ENCODE data around the gene TMEM35B. TPM values are rescaled to one million over a fixed set of nuclear protein-coding genes. Genes with fewer than 3 reads are reported as not detected.
"Not testable (repeated sequence)": the region's sequence is repeated elsewhere in the genome, so short reads cannot be mapped to it uniquely, and the experiment has no call there.

TMEM35B gene
- total RNA-seq, 2 donors from 2014 or later: 28.2 to 31.3 TPM

DNA sequence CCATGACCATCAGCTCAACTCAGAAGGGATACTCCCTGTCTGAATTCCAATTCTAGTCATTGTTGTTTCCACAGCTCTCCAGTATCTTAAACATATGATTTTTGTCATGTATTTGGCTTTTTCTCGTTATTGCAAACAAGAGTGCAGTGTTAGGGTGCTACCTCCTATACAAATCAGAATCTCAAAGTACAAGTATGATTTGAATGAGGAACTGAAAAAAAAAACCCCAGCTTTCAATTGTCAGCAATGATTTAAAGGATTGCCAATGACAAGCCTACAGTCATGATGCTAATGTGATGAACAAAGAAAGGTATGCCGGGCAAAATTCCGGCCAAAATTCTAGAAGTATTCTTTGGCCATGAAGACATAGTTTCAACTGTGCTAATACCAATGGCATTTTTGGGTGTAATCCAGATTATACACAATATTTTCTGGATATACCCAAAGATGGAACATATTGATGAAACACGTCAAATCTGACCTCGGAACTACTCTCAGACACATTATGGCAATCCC is 14.9 kb downstream of the TMEM35B start:
- H3K9me3 ChIP-seq (ENCODE audit: control insufficient read depth, low read length): peaks cover 6% of the 10 kb centered on the region
- no peak for DNase-seq
- no peak overlapping the region for H3K4me3 ChIP-seq (ENCODE audit: low read length)
- H3K9me3 Mint-ChIP-seq: peaks cover 17% of the 10 kb centered on the region
- TF ChIP-seq, protein P1, sequence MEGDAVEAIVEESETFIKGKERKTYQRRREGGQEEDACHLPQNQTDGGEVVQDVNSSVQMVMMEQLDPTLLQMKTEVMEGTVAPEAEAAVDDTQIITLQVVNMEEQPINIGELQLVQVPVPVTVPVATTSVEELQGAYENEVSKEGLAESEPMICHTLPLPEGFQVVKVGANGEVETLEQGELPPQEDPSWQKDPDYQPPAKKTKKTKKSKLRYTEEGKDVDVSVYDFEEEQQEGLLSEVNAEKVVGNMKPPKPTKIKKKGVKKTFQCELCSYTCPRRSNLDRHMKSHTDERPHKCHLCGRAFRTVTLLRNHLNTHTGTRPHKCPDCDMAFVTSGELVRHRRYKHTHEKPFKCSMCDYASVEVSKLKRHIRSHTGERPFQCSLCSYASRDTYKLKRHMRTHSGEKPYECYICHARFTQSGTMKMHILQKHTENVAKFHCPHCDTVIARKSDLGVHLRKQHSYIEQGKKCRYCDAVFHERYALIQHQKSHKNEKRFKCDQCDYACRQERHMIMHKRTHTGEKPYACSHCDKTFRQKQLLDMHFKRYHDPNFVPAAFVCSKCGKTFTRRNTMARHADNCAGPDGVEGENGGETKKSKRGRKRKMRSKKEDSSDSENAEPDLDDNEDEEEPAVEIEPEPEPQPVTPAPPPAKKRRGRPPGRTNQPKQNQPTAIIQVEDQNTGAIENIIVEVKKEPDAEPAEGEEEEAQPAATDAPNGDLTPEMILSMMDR (conservative IDR thresholded peaks at IDR 0.05): no peak
- H3K9ac ChIP-seq (ENCODE audit: extremely low read depth, low read length, poor library complexity, severe bottlenecking): no peak overlapping the region
- H3K36me3 ChIP-seq (ENCODE audit: control insufficient read depth, insufficient read depth, low read length): no peaks in the 10 kb centered on the region
- H3K27me3 ChIP-seq (ENCODE audit: control insufficient read depth, insufficient read depth, low read length, poor library complexity, severe bottlenecking): no peaks in the 10 kb centered on the region
- 85 to 86% methylated on average over 3 to 5 of the region's 5 CpGs for WGBS, 2 experiments (ENCODE audit: insufficient coverage in 1 of 2, insufficient read length in 1 of 2)
- no peaks in the 10 kb centered on the region for H3K4me1 ChIP-seq (ENCODE audit: control insufficient read depth, insufficient read depth, low read length)
- peaks cover 6% of the 10 kb centered on the region for H3K4me1 Mint-ChIP-seq
- H3K4me3 Mint-ChIP-seq: no peak overlapping the region
- H3K27ac ChIP-seq (ENCODE audit: low read depth, low read length): no peak overlapping the region
- H3K27me3 Mint-ChIP-seq (ENCODE audit: insufficient read depth): peaks cover 6% of the 10 kb centered on the region
- H3K36me3 Mint-ChIP-seq (ENCODE audit: low read depth): no peaks in the 10 kb centered on the region
- H3K27ac Mint-ChIP-seq: no peak overlapping the region

GRCh38 chr1:34968297-34968696 is 16.9 kb downstream of the TMEM35B start:
- H3K9me3 ChIP-seq (ENCODE audit: control insufficient read depth, low read length); H3K4me1 ChIP-seq (ENCODE audit: control insufficient read depth, insufficient read depth, low read length); H3K9ac ChIP-seq (ENCODE audit: extremely low read depth, low read length, poor library complexity, severe bottlenecking); H3K27me3 Mint-ChIP-seq (ENCODE audit: insufficient read depth); H3K36me3 Mint-ChIP-seq (ENCODE audit: low read depth); H3K27me3 ChIP-seq (ENCODE audit: control insufficient read depth, insufficient read depth, low read length, poor library complexity, severe bottlenecking); H3K4me1 Mint-ChIP-seq; H3K4me3 Mint-ChIP-seq; H3K27ac ChIP-seq (ENCODE audit: low read depth, low read length); DNase-seq; H3K36me3 ChIP-seq (ENCODE audit: control insufficient read depth, insufficient read depth, low read length); H3K27ac Mint-ChIP-seq; H3K4me3 ChIP-seq (ENCODE audit: low read length): not testable (repeated sequence)
- H3K9me3 Mint-ChIP-seq: peaks cover 17% of the 10 kb centered on the region
- WGBS, 2 experiments (ENCODE audit: insufficient coverage in 1 of 2, insufficient read length in 1 of 2): 89 to 93% methylated on average over 1 to 3 of the region's 3 CpGs

GRCh38 chr1:34967672-34968071 is 17.5 kb downstream of the TMEM35B start:
- H3K27ac ChIP-seq (ENCODE audit: low read depth, low read length); H3K4me3 ChIP-seq (ENCODE audit: low read length); H3K36me3 Mint-ChIP-seq (ENCODE audit: low read depth); H3K27me3 Mint-ChIP-seq (ENCODE audit: insufficient read depth); H3K36me3 ChIP-seq (ENCODE audit: control insufficient read depth, insufficient read depth, low read length); H3K27me3 ChIP-seq (ENCODE audit: control insufficient read depth, insufficient read depth, low read length, poor library complexity, severe bottlenecking); DNase-seq; H3K9ac ChIP-seq (ENCODE audit: extremely low read depth, low read length, poor library complexity, severe bottlenecking); H3K4me3 Mint-ChIP-seq; H3K9me3 ChIP-seq (ENCODE audit: control insufficient read depth, low read length); H3K4me1 ChIP-seq (ENCODE audit: control insufficient read depth, insufficient read depth, low read length); H3K4me1 Mint-ChIP-seq; H3K27ac Mint-ChIP-seq: not testable (repeated sequence)
- peaks cover 17% of the 10 kb centered on the region for H3K9me3 Mint-ChIP-seq
- no CpG with 5 or more reads among the region's 36 CpGs for WGBS, 2 experiments (ENCODE audit: insufficient coverage in 1 of 2, insufficient read length in 1 of 2)

GRCh38 chr1:34965597-34965996 is 19.6 kb downstream of the TMEM35B start:
- no peaks in the 10 kb centered on the region for H3K27me3 ChIP-seq (ENCODE audit: control insufficient read depth, insufficient read depth, low read length, poor library complexity, severe bottlenecking)
- WGBS, 2 experiments (ENCODE audit: insufficient coverage in 1 of 2, insufficient read length in 1 of 2): 90 to 95% methylated on average over 2 of the region's 2 CpGs
- Mint-ChIP-seq H3K36me3 (ENCODE audit: low read depth) (no peaks in the 10 kb centered on the region), H3K4me1 (no peaks in the 10 kb centered on the region), H3K9me3 (peaks cover 17% of the 10 kb centered on the region), H3K27ac (no peak overlapping the region), H3K4me3 (no peak overlapping the region), H3K27me3 (ENCODE audit: insufficient read depth) (peaks cover 10% of the 10 kb centered on the region)
- peaks cover 6% of the 10 kb centered on the region for H3K9me3 ChIP-seq (ENCODE audit: control insufficient read depth, low read length)
- no peak overlapping the region for H3K9ac ChIP-seq (ENCODE audit: extremely low read depth, low read length, poor library complexity, severe bottlenecking)
- no peak for DNase-seq
- no peak overlapping the region for H3K27ac ChIP-seq (ENCODE audit: low read depth, low read length)
- TF ChIP-seq, protein P1 (conservative IDR thresholded peaks at IDR 0.05): no peak
- no peaks in the 10 kb centered on the region for H3K4me1 ChIP-seq (ENCODE audit: control insufficient read depth, insufficient read depth, low read length)
- H3K36me3 ChIP-seq (ENCODE audit: control insufficient read depth, insufficient read depth, low read length): no peaks in the 10 kb centered on the region
- no peak overlapping the region for H3K4me3 ChIP-seq (ENCODE audit: low read length)

Measured in endodermal cell (in vitro differentiated cells).